Nephron (organoid): ENCODE measurements around the gene FIS1.
"Not testable (repeated sequence)": the region's sequence is repeated elsewhere in the genome, so short reads cannot be mapped to it uniquely, and the experiment has no call there.

Experiments
- H3K27ac Mint-ChIP-seq, 3 experiments: 2 replicates each; pipeline ENCODE4 v1.8.0; 2020; ENCODE audit warnings: mixed read lengths in 3 of 3, mild to moderate bottlenecking in 2 of 3, moderate library complexity in 1 of 3
- H3K27me3 Mint-ChIP-seq: 2 replicates; pipeline ENCODE4 v1.8.0; 2021; ENCODE audit warnings: low read depth, mild to moderate bottlenecking, moderate library complexity, mixed read lengths
- H3K36me3 Mint-ChIP-seq: 2 replicates; pipeline ENCODE4 v1.8.0; 2020; ENCODE audit warnings: low read depth, mixed read lengths
- H3K4me1 Mint-ChIP-seq: 2 replicates; pipeline ENCODE4 v1.8.0; 2020; ENCODE audit warnings: mixed read lengths
- H3K4me3 Mint-ChIP-seq, 3 experiments: 2 replicates each; pipeline ENCODE4 v1.8.0; 2020; ENCODE audit warnings: mild to moderate bottlenecking in 3 of 3, mixed read lengths in 3 of 3, moderate library complexity in 2 of 3
- H3K9me3 Mint-ChIP-seq: 2 replicates; pipeline ENCODE4 v1.8.0; 2020; ENCODE audit warnings: mixed read lengths
- CTCF ChIP-seq, 3 experiments: fragments of 200-600 bp; sonication (generic); IDR thresholded peaks; one replicate each; pipeline ENCODE4 v1.5.0; 2021; ENCODE audit warnings: antibody characterized with exemption in 3 of 3; ENCODE audit not compliant: unreplicated experiment in 3 of 3

Gene FIS1

GRCh38 chr7:101288439-101288838 lies 43.6 kb upstream of the FIS1 start:
- Mint-ChIP-seq H3K4me3 (no peak overlapping the region), H3K4me1 (no peaks in the 10 kb centered on the region), H3K9me3 (no peaks in the 10 kb centered on the region), H3K27ac (no peak overlapping the region), H3K27me3 (peaks cover 65% of the 10 kb centered on the region), H3K36me3 (no peaks in the 10 kb centered on the region)
- TF ChIP-seq CTCF (IDR thresholded peaks at IDR 0.05; ENCODE audit: unreplicated experiment in 3 of 3): no peak

- H3K27ac Mint-ChIP-seq: no peak overlapping the region
- H3K4me3 Mint-ChIP-seq: no peak overlapping the region
- no peaks in the 10 kb centered on the region for H3K9me3 Mint-ChIP-seq
- H3K4me1 Mint-ChIP-seq: no peaks in the 10 kb centered on the region
- H3K27me3 Mint-ChIP-seq: peaks cover 62% of the 10 kb centered on the region
- no peak for TF ChIP-seq CTCF (IDR thresholded peaks at IDR 0.05; ENCODE audit: unreplicated experiment in 3 of 3)
- no peaks in the 10 kb centered on the region for H3K36me3 Mint-ChIP-seq
Measured at GRCh38 chr7:101287032-101287431, 42.2 kb upstream of the FIS1 start.

GRCh38 chr7:101285880-101286279 lies 41.0 kb upstream of the FIS1 start:
- peaks cover 59% of the 10 kb centered on the region for H3K27me3 Mint-ChIP-seq
- not testable (repeated sequence) for H3K4me3 Mint-ChIP-seq, H3K36me3 Mint-ChIP-seq, H3K4me1 Mint-ChIP-seq, H3K27ac Mint-ChIP-seq, H3K9me3 Mint-ChIP-seq

DNA sequence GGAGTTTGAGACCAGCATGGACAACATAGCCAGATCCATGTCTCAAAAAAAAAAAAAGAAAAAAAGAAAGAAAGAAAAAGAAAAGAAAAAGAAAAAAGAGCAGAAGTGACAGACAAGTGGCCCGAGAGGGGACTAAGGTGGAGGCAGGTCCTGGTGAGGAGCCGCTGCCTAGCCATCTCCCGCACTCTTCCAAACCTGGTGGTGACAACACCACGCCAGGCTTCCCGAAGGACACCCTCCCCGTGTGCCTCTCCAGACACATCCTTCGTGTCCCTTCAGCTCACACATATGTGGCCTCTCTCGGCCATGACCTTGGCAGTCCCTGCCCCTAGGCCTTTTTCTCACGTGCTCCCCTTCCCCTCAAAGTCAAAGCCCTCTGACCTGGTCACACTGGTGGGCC lies 40.3 kb upstream of the FIS1 start:
- H3K27me3 Mint-ChIP-seq: peaks cover 52% of the 10 kb centered on the region
- no peaks in the 10 kb centered on the region for H3K4me1 Mint-ChIP-seq
- no peak for TF ChIP-seq CTCF (IDR thresholded peaks at IDR 0.05; ENCODE audit: unreplicated experiment in 3 of 3)
- H3K9me3 Mint-ChIP-seq: peaks cover 2% of the 10 kb centered on the region
- H3K36me3 Mint-ChIP-seq: no peaks in the 10 kb centered on the region
- no peak overlapping the region for H3K4me3 Mint-ChIP-seq
- no peak overlapping the region for H3K27ac Mint-ChIP-seq

DNA sequence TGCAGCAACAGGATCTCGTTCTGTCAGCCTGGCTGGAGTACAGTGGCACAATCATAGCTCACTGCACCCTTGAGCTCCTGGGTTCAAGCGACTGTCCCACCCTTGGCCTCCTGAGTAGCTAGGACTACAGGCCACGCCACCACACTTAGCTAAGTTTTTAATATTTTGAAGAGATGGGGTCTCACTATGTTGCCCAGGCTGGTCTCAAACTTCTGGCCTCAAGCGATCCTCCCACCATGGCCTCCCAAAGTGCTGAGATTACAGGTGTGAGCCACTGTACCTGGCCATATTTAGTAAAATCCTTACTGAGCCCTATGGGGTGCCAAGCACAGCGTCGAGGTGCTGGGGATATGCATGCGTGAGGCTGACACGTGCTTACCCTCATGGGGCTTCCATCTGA lies 36.0 kb upstream of the FIS1 start:
- not testable (repeated sequence) for H3K9me3 Mint-ChIP-seq

DNA sequence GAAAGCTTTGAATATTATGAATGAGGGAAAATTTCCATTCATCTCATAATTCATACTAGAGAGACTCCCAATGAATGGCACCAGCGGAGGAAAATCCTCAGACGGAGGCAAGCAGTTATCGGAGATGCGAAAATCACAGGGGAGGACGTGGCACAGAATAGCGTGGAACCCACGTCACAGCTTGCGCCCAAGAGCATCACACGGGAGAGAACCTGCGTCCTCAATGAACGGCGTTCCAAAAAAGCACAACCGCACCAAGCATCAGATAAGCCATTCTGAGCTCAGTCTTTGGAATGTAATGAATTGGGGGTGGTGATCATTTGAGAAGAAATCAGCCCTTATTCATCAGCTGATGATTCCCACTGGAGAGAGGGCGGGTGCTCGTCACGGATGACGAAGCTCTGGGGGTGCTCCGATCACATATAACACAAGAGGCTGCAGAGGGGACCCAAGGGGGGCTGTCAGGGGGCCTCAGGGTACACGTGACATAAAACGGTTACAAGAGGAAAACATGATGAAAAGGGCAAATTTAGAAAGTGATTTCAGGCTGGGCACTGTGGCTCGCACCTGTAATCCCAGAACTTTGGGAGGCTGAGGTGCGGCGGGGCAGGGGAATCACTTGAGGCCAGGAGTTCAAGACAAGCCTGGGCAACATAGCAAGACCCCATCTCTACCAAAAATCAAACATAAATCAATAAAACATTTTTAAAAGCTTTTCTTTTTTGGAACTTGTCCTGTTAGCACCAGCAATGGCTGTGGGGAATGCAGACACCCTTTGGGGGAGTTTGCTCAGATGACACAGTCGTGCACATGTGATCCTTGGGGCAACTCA lies 33.8 kb upstream of the FIS1 start:
- Mint-ChIP-seq H3K4me1 (no peaks in the 10 kb centered on the region), H3K4me3 (no peak overlapping the region), H3K36me3 (no peaks in the 10 kb centered on the region), H3K9me3 (peaks cover 2% of the 10 kb centered on the region), H3K27me3 (peaks cover 26% of the 10 kb centered on the region), H3K27ac (no peak overlapping the region)
- TF ChIP-seq CTCF (IDR thresholded peaks at IDR 0.05; ENCODE audit: unreplicated experiment in 3 of 3): no peak

More for the DNA sequence above, 36.0 kb upstream of the FIS1 start:
- H3K27ac Mint-ChIP-seq, H3K36me3 Mint-ChIP-seq, H3K4me1 Mint-ChIP-seq, H3K4me3 Mint-ChIP-seq: not testable (repeated sequence)
- H3K27me3 Mint-ChIP-seq: peaks cover 26% of the 10 kb centered on the region

GRCh38 chr7:101277155-101277554 lies 32.3 kb upstream of the FIS1 start:
- no peaks in the 10 kb centered on the region for H3K36me3 Mint-ChIP-seq
- peaks cover 2% of the 10 kb centered on the region for H3K9me3 Mint-ChIP-seq
- no peak for TF ChIP-seq CTCF (IDR thresholded peaks at IDR 0.05; ENCODE audit: unreplicated experiment in 3 of 3)
- no peak overlapping the region for H3K4me3 Mint-ChIP-seq
- H3K27ac Mint-ChIP-seq: no peak overlapping the region
- peaks cover 20% of the 10 kb centered on the region for H3K27me3 Mint-ChIP-seq
- no peaks in the 10 kb centered on the region for H3K4me1 Mint-ChIP-seq
